Tibial nerve (tissue), 4 donors: Measurements from ENCODE around the gene CD82. TPM values are rescaled to one million over a fixed set of nuclear protein-coding genes. Genes with fewer than 3 reads are reported as not detected.
"Not testable (repeated sequence)": the region's sequence is repeated elsewhere in the genome, so short reads cannot be mapped to it uniquely, and the experiment has no call there.

ENCODE experiments used
- DNase-seq, 2 donors: peaks; one replicate each; pipeline ENCODE4 v3.0.0-alpha.2; 2019; ENCODE audit warnings: low spot score in 2 of 2
- H3K27ac ChIP-seq, 4 donors: fragments of 200-600 bp; sonication (generic) in 3 of 4; one replicate each; pipeline ENCODE4 v1.5.1; 2017 to 2019; ENCODE audit warnings: mild to moderate bottlenecking in 1 of 4
- H3K27me3 ChIP-seq, 2 donors: fragments of 200-600 bp; sonication (generic) in 1 of 2; one replicate each; pipeline versions ENCODE4 v1.5.1 to v1.6.0; 2017 to 2019
- H3K36me3 ChIP-seq, 3 donors: fragments of 200-600 bp; sonication (generic); one replicate each; pipeline ENCODE4 v1.5.1; 2018 to 2019
- H3K4me1 ChIP-seq, 4 donors: fragments of 200-600 bp; sonication (generic) in 3 of 4; one replicate each; pipeline ENCODE4 v1.5.1; 2017 to 2019
- H3K4me3 ChIP-seq, 4 donors: fragments of 200-600 bp; sonication (generic) in 3 of 4; one replicate each; pipeline ENCODE4 v1.5.1; 2017 to 2019; ENCODE audit warnings: mild to moderate bottlenecking in 1 of 4, moderate library complexity in 1 of 4
- H3K9me3 ChIP-seq, 4 donors: fragments of 200-600 bp; sonication (generic) in 3 of 4; one replicate each; pipeline ENCODE4 v1.5.1; 2017 to 2019
- CTCF ChIP-seq, 5 experiments: fragments of 200-600 bp in 3 of 5; fragments of 450-650 bp in 2 of 5; sonication (generic) in 3 of 5; IDR thresholded peaks; one replicate each; pipeline ENCODE4 v1.5.1; 2016 to 2019; ENCODE audit warnings: antibody characterized with exemption in 5 of 5, mild to moderate bottlenecking in 3 of 5, moderate library complexity in 2 of 5
- EP300 ChIP-seq, 2 donors: sonication (generic); formaldehyde crosslinking; IDR thresholded peaks; one replicate each; pipeline ENCODE4 v1.6.1; 2017; ENCODE audit warnings: antibody characterized with exemption in 2 of 2, mild to moderate bottlenecking in 1 of 2
- POLR2A ChIP-seq, 2 donors: fragments of 450-650 bp; IDR thresholded peaks; one replicate each; pipeline ENCODE4 v1.6.1; 2017; ENCODE audit warnings: antibody characterized with exemption in 2 of 2, mild to moderate bottlenecking in 2 of 2, moderate library complexity in 2 of 2
- WGBS, 2 donors: methylation state at CpG; one replicate each; pipeline ENCODE4 v1.1.5; 2018; 5-methylcytosine and 5-hydroxymethylcytosine counted together
- total RNA-seq, 4 donors: library from RNA; depleted of rRNA; stranded (reverse); fragments of >200 nt; gene quantifications; one replicate each; pipeline ENCODE4 v1.1.0, GENCODE V29; 2016

The CD82 gene
- total RNA-seq, 4 donors from 2014 or later, result 27.9 to 49.4 (median 43.4) TPM

- WGBS, 2 donors, result 32 to 33% methylated on average over 21 of the region's 21 CpGs
- H3K36me3 ChIP-seq, result no peaks in the 10 kb centered on the region
- no peak overlapping the region for H3K4me3 ChIP-seq
Observed at GRCh38 chr11:44538375-44539054, 26.9 kb upstream of the CD82 start.

GRCh38 chr11:44539971-44540370 lies 25.5 kb upstream of the CD82 start:
- Histone ChIP-seq H3K9me3 (no peaks in the 10 kb centered on the region), H3K36me3 (no peaks in the 10 kb centered on the region), H3K27ac (no peak overlapping the region), H3K4me3 (no peak overlapping the region), H3K27me3 (no peaks in the 10 kb centered on the region), H3K4me1 (peaks cover 0 to 3% (median 0%) of the 10 kb centered on the region in 4 donors)
- WGBS, 2 donors, result 42 to 55% methylated on average over 4 to 7 of the region's 7 CpGs
- no peak for DNase-seq
- TF ChIP-seq CTCF (IDR thresholded peaks at IDR 0.05) (no peak), POLR2A (IDR thresholded peaks at IDR 0.05) (no peak), EP300 (IDR thresholded peaks at IDR 0.05) (no peak)

More at GRCh38 chr11:44538375-44539054, 26.9 kb upstream of the CD82 start:
- TF ChIP-seq CTCF (IDR thresholded peaks at IDR 0.05) (peak; percentile 88 to 98 (median 94)), EP300 (IDR thresholded peaks at IDR 0.05) (no peak)
- Histone ChIP-seq H3K27me3 (no peaks in the 10 kb centered on the region), H3K9me3 (no peaks in the 10 kb centered on the region), H3K4me1 (peaks cover 0 to 3% (median 0%) of the 10 kb centered on the region in 4 donors), H3K27ac (no peak overlapping the region)
- DNase-seq, result peak; percentile 44 to 78

GRCh38 chr11:44540667-44541066 lies 24.8 kb upstream of the CD82 start:
- DNase-seq, result no peak
- Histone ChIP-seq H3K4me3 (no peak overlapping the region), H3K27ac (no peak overlapping the region), H3K4me1 (peaks cover 0 to 3% (median 0%) of the 10 kb centered on the region in 4 donors), H3K9me3 (peaks cover 0 to under 1% (median 0%) of the 10 kb centered on the region in 4 donors), H3K36me3 (no peaks in the 10 kb centered on the region), H3K27me3 (no peaks in the 10 kb centered on the region)
- 25 to 26% methylated on average over 2 of the region's 2 CpGs for WGBS, 2 donors
- TF ChIP-seq POLR2A (IDR thresholded peaks at IDR 0.05), result no peak
- TF ChIP-seq EP300 (IDR thresholded peaks at IDR 0.05), result no peak
- no peak for TF ChIP-seq CTCF (IDR thresholded peaks at IDR 0.05)

GRCh38 chr11:44542372-44542771 lies 23.1 kb upstream of the CD82 start:
- Histone ChIP-seq H3K27ac (no peak overlapping the region), H3K9me3 (peaks cover 0 to 3% (median 0%) of the 10 kb centered on the region in 4 donors), H3K4me1 (peaks cover 0 to 3% (median 0%) of the 10 kb centered on the region in 4 donors), H3K4me3 (no peak overlapping the region), H3K27me3 (no peaks in the 10 kb centered on the region), H3K36me3 (no peaks in the 10 kb centered on the region)
- TF ChIP-seq CTCF (IDR thresholded peaks at IDR 0.05) (no peak), EP300 (IDR thresholded peaks at IDR 0.05) (no peak), POLR2A (IDR thresholded peaks at IDR 0.05) (no peak)
- no peak for DNase-seq
- 91 to 96% methylated on average over 3 of the region's 3 CpGs for WGBS, 2 donors

GRCh38 chr11:44546984-44547383 lies 18.5 kb upstream of the CD82 start:
- not testable (repeated sequence) for H3K27me3 ChIP-seq, H3K36me3 ChIP-seq, H3K9me3 ChIP-seq, H3K27ac ChIP-seq, H3K4me3 ChIP-seq, DNase-seq, H3K4me1 ChIP-seq
- WGBS, 2 donors, result 93 to 98% methylated on average over 4 of the region's 4 CpGs

- H3K4me1 ChIP-seq, H3K27ac ChIP-seq, H3K9me3 ChIP-seq, H3K4me3 ChIP-seq, DNase-seq, H3K27me3 ChIP-seq, H3K36me3 ChIP-seq: not testable (repeated sequence)
- 83 to 86% methylated on average over 2 of the region's 2 CpGs for WGBS, 2 donors
Observed at GRCh38 chr11:44547534-44547933, 17.9 kb upstream of the CD82 start.
